Activated naive CD8-positive, alpha-beta T cell treated with anti-CD3 and anti-CD28 coated beads for 36 hours (primary cell): ENCODE data around the gene TREML1. TPM values are rescaled to one million over a fixed set of nuclear protein-coding genes. Genes with fewer than 3 reads are reported as not detected.

Experiments used
- DNase-seq: peaks from one replicate; pipeline ENCODE4 v3.0.0; 2021
- H3K27ac Mint-ChIP-seq: one replicate; pipeline ENCODE4 v1.8.0; 2022; ENCODE audit warnings: mild to moderate bottlenecking, moderate library complexity, mixed read lengths
- H3K27me3 Mint-ChIP-seq: one replicate; pipeline ENCODE4 v1.8.0; 2022; ENCODE audit warnings: mild to moderate bottlenecking, mixed read lengths
- H3K36me3 Mint-ChIP-seq: one replicate; pipeline ENCODE4 v1.8.0; 2021; ENCODE audit warnings: mild to moderate bottlenecking, mixed read lengths
- H3K4me1 Mint-ChIP-seq: one replicate; pipeline ENCODE4 v1.8.0; 2021; ENCODE audit warnings: mixed read lengths
- H3K4me3 Mint-ChIP-seq: one replicate; pipeline ENCODE4 v1.8.0; 2022; ENCODE audit warnings: mild to moderate bottlenecking, moderate library complexity, mixed read lengths
- H3K9me3 Mint-ChIP-seq: one replicate; pipeline ENCODE4 v1.8.0; 2022; ENCODE audit warnings: mixed read lengths
- total RNA-seq, 2 experiments: library from RNA; stranded (reverse); gene quantifications; one replicate each; pipeline ENCODE4 v1.2.3, GENCODE V29; 2021

Gene TREML1
- total RNA-seq, 2 experiments from 2014 or later, result not detected

- H3K4me1 Mint-ChIP-seq, result no peaks in the 10 kb centered on the region
- H3K9me3 Mint-ChIP-seq, result no peaks in the 10 kb centered on the region
- H3K27ac Mint-ChIP-seq, result no peak overlapping the region
- no peak for DNase-seq
- no peaks in the 10 kb centered on the region for H3K27me3 Mint-ChIP-seq
- no peaks in the 10 kb centered on the region for H3K36me3 Mint-ChIP-seq
- H3K4me3 Mint-ChIP-seq, result no peak overlapping the region
Measured at GRCh38 chr6:41164551-41165120, 10.5 kb upstream of the TREML1 start.

GRCh38 chr6:41163419-41163717, 9.2 kb upstream of the TREML1 start:
- H3K36me3 Mint-ChIP-seq, result no peaks in the 10 kb centered on the region
- no peaks in the 10 kb centered on the region for H3K27me3 Mint-ChIP-seq

GRCh38 chr6:41162687-41163418, 8.7 kb upstream of the TREML1 start, which contains the start of gene TREM2:
Gene TREM2 (minus strand): TSS chr6:41163116. CDS start chr6:41163082, 34 bp downstream.
- Mint-ChIP-seq H3K4me3 (no peak within 1 kb of the TSS), H3K36me3 (no peaks in the 10 kb centered on the region), H3K4me1 (no peaks in the 10 kb centered on the region)

More at GRCh38 chr6:41163419-41163717, 9.2 kb upstream of the TREML1 start:
- no peak overlapping the region for H3K4me3 Mint-ChIP-seq
- no peak overlapping the region for H3K27ac Mint-ChIP-seq
- DNase-seq, result no peak
- no peaks in the 10 kb centered on the region for H3K9me3 Mint-ChIP-seq
- H3K4me1 Mint-ChIP-seq, result no peaks in the 10 kb centered on the region

GRCh38 chr6:41161851-41162552, 7.9 kb upstream of the TREML1 start:
- Mint-ChIP-seq H3K36me3 (no peaks in the 10 kb centered on the region), H3K27ac (no peak overlapping the region), H3K4me1 (no peaks in the 10 kb centered on the region), H3K27me3 (peaks cover 3% of the 10 kb centered on the region), H3K9me3 (no peaks in the 10 kb centered on the region), H3K4me3 (no peak overlapping the region)
- DNase-seq, result no peak

More at GRCh38 chr6:41162687-41163418, 8.7 kb upstream of the TREML1 start, which contains the start of gene TREM2:
- Mint-ChIP-seq H3K27ac (no peak within 1 kb of the TSS), H3K9me3 (no peaks in the 10 kb centered on the region), H3K27me3 (peaks cover 3% of the 10 kb centered on the region)
- no peak for DNase-seq

- no peak overlapping the region for H3K4me3 Mint-ChIP-seq
- DNase-seq, result no peak
- no peak overlapping the region for H3K27ac Mint-ChIP-seq
- H3K9me3 Mint-ChIP-seq, result no peaks in the 10 kb centered on the region
- no peaks in the 10 kb centered on the region for H3K36me3 Mint-ChIP-seq
- no peaks in the 10 kb centered on the region for H3K4me1 Mint-ChIP-seq
- H3K27me3 Mint-ChIP-seq, result peaks cover 3% of the 10 kb centered on the region
Measured at GRCh38 chr6:41161380-41161779, 7.2 kb upstream of the TREML1 start.

GRCh38 chr6:41160933-41161332, 6.8 kb upstream of the TREML1 start:
- peaks cover 3% of the 10 kb centered on the region for H3K27me3 Mint-ChIP-seq
- H3K4me1 Mint-ChIP-seq, result no peaks in the 10 kb centered on the region
- no peak overlapping the region for H3K27ac Mint-ChIP-seq
- H3K9me3 Mint-ChIP-seq, result no peaks in the 10 kb centered on the region
- no peaks in the 10 kb centered on the region for H3K36me3 Mint-ChIP-seq
- no peak for DNase-seq
- no peak overlapping the region for H3K4me3 Mint-ChIP-seq

- Mint-ChIP-seq H3K4me1 (no peaks in the 10 kb centered on the region), H3K27me3 (peaks cover 3% of the 10 kb centered on the region), H3K36me3 (no peaks in the 10 kb centered on the region), H3K27ac (no peak overlapping the region), H3K4me3 (no peak overlapping the region), H3K9me3 (no peaks in the 10 kb centered on the region)
- DNase-seq, result no peak
Measured at GRCh38 chr6:41159415-41160082, 5.4 kb upstream of the TREML1 start.

GRCh38 chr6:41157323-41157722, 3.2 kb upstream of the TREML1 start:
- peaks cover 4% of the 10 kb centered on the region for H3K4me1 Mint-ChIP-seq
- no peak for DNase-seq
- H3K27me3 Mint-ChIP-seq, result peaks cover 3% of the 10 kb centered on the region
- no peak overlapping the region for H3K4me3 Mint-ChIP-seq
- no peak overlapping the region for H3K27ac Mint-ChIP-seq
- no peaks in the 10 kb centered on the region for H3K36me3 Mint-ChIP-seq
- H3K9me3 Mint-ChIP-seq, result no peaks in the 10 kb centered on the region

- no peaks in the 10 kb centered on the region for H3K9me3 Mint-ChIP-seq
- H3K27me3 Mint-ChIP-seq, result peaks cover 3% of the 10 kb centered on the region
- H3K4me1 Mint-ChIP-seq, result peaks cover 4% of the 10 kb centered on the region
- H3K4me3 Mint-ChIP-seq, result no peak overlapping the region
- H3K27ac Mint-ChIP-seq, result no peak overlapping the region
- no peak for DNase-seq
- no peaks in the 10 kb centered on the region for H3K36me3 Mint-ChIP-seq
Measured at GRCh38 chr6:41156771-41157170, 2.6 kb upstream of the TREML1 start.

GRCh38 chr6:41156001-41156400, 1.9 kb upstream of the TREML1 start:
- no peak overlapping the region for H3K27ac Mint-ChIP-seq
- peaks cover 3% of the 10 kb centered on the region for H3K27me3 Mint-ChIP-seq
- H3K36me3 Mint-ChIP-seq, result no peaks in the 10 kb centered on the region
- H3K4me3 Mint-ChIP-seq, result no peak overlapping the region
- no peaks in the 10 kb centered on the region for H3K9me3 Mint-ChIP-seq
- DNase-seq, result no peak
- H3K4me1 Mint-ChIP-seq, result peaks cover 7% of the 10 kb centered on the region

GRCh38 chr6:41155132-41155805, 1.1 kb upstream of the TREML1 start:
- no peak overlapping the region for H3K27ac Mint-ChIP-seq
- peaks cover 3% of the 10 kb centered on the region for H3K27me3 Mint-ChIP-seq
- H3K36me3 Mint-ChIP-seq, result no peaks in the 10 kb centered on the region
- H3K4me1 Mint-ChIP-seq, result peaks cover 7% of the 10 kb centered on the region
- no peak overlapping the region for H3K4me3 Mint-ChIP-seq
- H3K9me3 Mint-ChIP-seq, result no peaks in the 10 kb centered on the region
- DNase-seq, result no peak

GRCh38 chr6:41153451-41153850, 696 bp downstream of the TREML1 start:
- Mint-ChIP-seq H3K4me1 (peaks cover 7% of the 10 kb centered on the region), H3K9me3 (no peaks in the 10 kb centered on the region), H3K36me3 (peaks cover 2% of the 10 kb centered on the region), H3K4me3 (no peak overlapping the region), H3K27me3 (peaks cover 3% of the 10 kb centered on the region), H3K27ac (no peak overlapping the region)
- DNase-seq, result no peak

- H3K27ac Mint-ChIP-seq, result no peak overlapping the region
- DNase-seq, result no peak
- no peaks in the 10 kb centered on the region for H3K9me3 Mint-ChIP-seq
- no peak overlapping the region for H3K4me3 Mint-ChIP-seq
- peaks cover 7% of the 10 kb centered on the region for H3K36me3 Mint-ChIP-seq
- peaks cover 17% of the 10 kb centered on the region for H3K4me1 Mint-ChIP-seq
- no peaks in the 10 kb centered on the region for H3K27me3 Mint-ChIP-seq
Measured at GRCh38 chr6:41150671-41151070, 3.5 kb downstream of the TREML1 start.

GRCh38 chr6:41147917-41148316, 6.2 kb downstream of the TREML1 start:
- H3K9me3 Mint-ChIP-seq, result no peaks in the 10 kb centered on the region
- no peak overlapping the region for H3K4me3 Mint-ChIP-seq
- H3K27me3 Mint-ChIP-seq, result no peaks in the 10 kb centered on the region
- DNase-seq, result no peak
- H3K27ac Mint-ChIP-seq, result no peak overlapping the region
- peaks cover 12% of the 10 kb centered on the region for H3K4me1 Mint-ChIP-seq
- peaks cover 7% of the 10 kb centered on the region for H3K36me3 Mint-ChIP-seq

- Mint-ChIP-seq H3K27me3 (no peaks in the 10 kb centered on the region), H3K36me3 (peaks cover 6% of the 10 kb centered on the region), H3K4me3 (no peak overlapping the region)
Measured at GRCh38 chr6:41136911-41137310, 17.2 kb downstream of the TREML1 start.

More at GRCh38 chr6:41136911-41137310, 17.2 kb downstream of the TREML1 start:
- no peaks in the 10 kb centered on the region for H3K9me3 Mint-ChIP-seq
- H3K27ac Mint-ChIP-seq, result no peak overlapping the region
- DNase-seq, result no peak
- H3K4me1 Mint-ChIP-seq, result no peaks in the 10 kb centered on the region
